Uterus (tissue), 4 donors: Measurements from ENCODE around the gene MYH13. TPM values are rescaled to one million over a fixed set of nuclear protein-coding genes. Genes with fewer than 3 reads are reported as not detected.

Source experiments
- DNase-seq, 2 donors: peaks; one replicate each; pipeline ENCODE4 v3.0.0-alpha.2; 2019 to 2020
- H3K27ac ChIP-seq, 2 donors: fragments of 200-600 bp; sonication (generic); 1 replicate in 1 of 2; 2 replicates in 1 of 2; pipeline ENCODE4 v1.5.1; 2016 to 2018
- H3K27me3 ChIP-seq, 2 donors: fragments of 200-600 bp; sonication (generic); one replicate each; pipeline ENCODE4 v1.5.1; 2018 to 2019; ENCODE audit warnings: control low read depth in 1 of 2
- H3K36me3 ChIP-seq, 2 donors: fragments of 200-600 bp; sonication (generic); one replicate each; pipeline ENCODE4 v1.5.1; 2019; ENCODE audit warnings: control low read depth in 1 of 2
- H3K4me1 ChIP-seq, 2 donors: fragments of 200-600 bp; sonication (generic); one replicate each; pipeline ENCODE4 v1.5.1; 2018 to 2019; ENCODE audit warnings: control low read depth in 1 of 2
- H3K4me3 ChIP-seq, 2 donors: fragments of 200-600 bp; sonication (generic); 1 replicate in 1 of 2; 2 replicates in 1 of 2; pipeline ENCODE4 v1.5.1; 2018 to 2019; ENCODE audit warnings: mild to moderate bottlenecking in 1 of 2
- H3K9me3 ChIP-seq, 2 donors: fragments of 200-600 bp; sonication (generic); one replicate each; pipeline ENCODE4 v1.5.1; 2019; ENCODE audit warnings: control low read depth in 1 of 2
- CTCF ChIP-seq, 4 experiments: fragments of 200-600 bp in 2 of 4; fragments of 450-650 bp in 2 of 4; sonication (generic) in 2 of 4; IDR thresholded peaks; one replicate each; pipeline ENCODE4 v1.5.1; 2016 to 2019; ENCODE audit warnings: antibody characterized with exemption in 4 of 4, mild to moderate bottlenecking in 2 of 4, moderate library complexity in 1 of 4
- POLR2A ChIP-seq, 2 donors: fragments of 450-650 bp; IDR thresholded peaks; one replicate each; pipeline ENCODE4 v1.6.1; 2016; ENCODE audit warnings: antibody characterized with exemption in 2 of 2, mild to moderate bottlenecking in 1 of 2, moderate library complexity in 1 of 2
- intact Hi-C: fragments of 100-400 bp; cut with DNase I; formaldehyde crosslinking; loops from one replicate; pipeline ENCODE4 v1.15.1; 2023; ENCODE audit warnings: low total_unique reads
- total RNA-seq, 4 donors: library from RNA; depleted of rRNA in 3 of 4; stranded (reverse); fragments of >200 nt in 3 of 4; gene quantifications; one replicate each; pipeline versions ENCODE4 v1.1.0 to v1.2.4, GENCODE V29; 2014 to 2023
- donor health status: DM: yes; HTN: yes; CAD: no.

Gene MYH13
- total RNA-seq, 4 donors from 2014 or later = not detected

GRCh38 chr17:10327640-10328039 lies 45.2 kb downstream of the MYH13 start:
- H3K36me3 ChIP-seq = no peaks in the 10 kb centered on the region
- peak; percentile 74 to 80 for DNase-seq
- intact Hi-C loops = no loop called here

GRCh38 chr17:10325031-10325695 lies 47.6 kb downstream of the MYH13 start:
- no peak overlapping the region for H3K4me3 ChIP-seq
- TF ChIP-seq CTCF (IDR thresholded peaks at IDR 0.05) (no peak), POLR2A (IDR thresholded peaks at IDR 0.05) (no peak)
- no peak for DNase-seq
- intact Hi-C loops = no loop called here
- no peak overlapping the region for H3K27ac ChIP-seq
- H3K27me3 ChIP-seq = no peaks in the 10 kb centered on the region
- no peaks in the 10 kb centered on the region for H3K9me3 ChIP-seq
- H3K4me1 ChIP-seq = no peaks in the 10 kb centered on the region
- H3K36me3 ChIP-seq = no peaks in the 10 kb centered on the region

More at GRCh38 chr17:10327640-10328039, 45.2 kb downstream of the MYH13 start:
- Histone ChIP-seq H3K4me3 (no peak overlapping the region), H3K27ac (no peak overlapping the region), H3K27me3 (no peaks in the 10 kb centered on the region), H3K9me3 (no peaks in the 10 kb centered on the region), H3K4me1 (no peaks in the 10 kb centered on the region)
- TF ChIP-seq POLR2A (IDR thresholded peaks at IDR 0.05) = no peak
- peak; percentile 70 to 86 (median 75) for TF ChIP-seq CTCF (IDR thresholded peaks at IDR 0.05)

GRCh38 chr17:10323812-10324610 lies 48.8 kb downstream of the MYH13 start:
- intact Hi-C loops = no loop called here
- Histone ChIP-seq H3K4me3 (no peak overlapping the region), H3K27ac (no peak overlapping the region), H3K27me3 (no peaks in the 10 kb centered on the region), H3K4me1 (no peaks in the 10 kb centered on the region), H3K36me3 (no peaks in the 10 kb centered on the region), H3K9me3 (no peaks in the 10 kb centered on the region)
- TF ChIP-seq POLR2A (IDR thresholded peaks at IDR 0.05) = no peak
- no peak for DNase-seq

- intact Hi-C loops = no loop called here
- no peak for DNase-seq
- H3K4me3 ChIP-seq = no peak overlapping the region
- no peaks in the 10 kb centered on the region for H3K4me1 ChIP-seq
- no peaks in the 10 kb centered on the region for H3K27me3 ChIP-seq
- no peak overlapping the region for H3K27ac ChIP-seq
- H3K9me3 ChIP-seq = no peaks in the 10 kb centered on the region
- TF ChIP-seq CTCF (IDR thresholded peaks at IDR 0.05) (no peak), POLR2A (IDR thresholded peaks at IDR 0.05) (no peak)
- H3K36me3 ChIP-seq = no peaks in the 10 kb centered on the region
These were observed 54.3 kb downstream of the MYH13 start for GRCh38 chr17:10318535-10318934.

GRCh38 chr17:10317543-10317834 lies 55.3 kb downstream of the MYH13 start:
- Histone ChIP-seq H3K4me1 (no peaks in the 10 kb centered on the region), H3K27me3 (no peaks in the 10 kb centered on the region), H3K36me3 (no peaks in the 10 kb centered on the region), H3K4me3 (no peak overlapping the region), H3K27ac (no peak overlapping the region), H3K9me3 (no peaks in the 10 kb centered on the region)
- intact Hi-C loops = no loop called here
- DNase-seq = no peak
- TF ChIP-seq CTCF (IDR thresholded peaks at IDR 0.05) (no peak), POLR2A (IDR thresholded peaks at IDR 0.05) (no peak)
